GM19438 (cell line): ENCODE data around the gene IFNA14.

Source experiments
- ATAC-seq: cut with Tn5 transposase; IDR thresholded peaks from one replicate; pipeline ENCODE4 v1.9.1; 2021; ENCODE audit warnings: low read depth; ENCODE audit not compliant: unreplicated experiment

The IFNA14 gene

DNA sequence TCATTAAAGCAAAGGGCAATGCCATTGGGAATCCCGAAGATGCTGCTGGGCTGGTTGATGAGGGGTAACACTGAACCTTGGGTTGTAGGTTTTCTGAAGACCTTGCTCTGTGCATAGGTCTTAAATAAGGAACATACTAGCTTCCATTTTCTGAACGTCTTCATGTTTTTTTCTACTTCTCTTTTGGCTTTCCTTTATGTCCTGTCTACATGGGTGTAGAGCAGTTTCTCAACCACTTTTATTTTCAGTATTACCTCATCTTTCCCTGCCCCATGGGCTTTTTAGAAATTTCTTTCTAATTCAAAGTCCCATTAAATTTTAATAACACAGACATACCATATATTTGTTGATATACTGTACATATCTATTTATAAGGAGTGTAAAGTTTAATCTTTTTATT lies at the start of gene IFNA14:
TSS of gene IFNA14 (minus strand) at position 95 of the 400 bp plus-strand sequence. CDS start at position 25, 70 bp downstream.
- ATAC-seq = no peak

DNA sequence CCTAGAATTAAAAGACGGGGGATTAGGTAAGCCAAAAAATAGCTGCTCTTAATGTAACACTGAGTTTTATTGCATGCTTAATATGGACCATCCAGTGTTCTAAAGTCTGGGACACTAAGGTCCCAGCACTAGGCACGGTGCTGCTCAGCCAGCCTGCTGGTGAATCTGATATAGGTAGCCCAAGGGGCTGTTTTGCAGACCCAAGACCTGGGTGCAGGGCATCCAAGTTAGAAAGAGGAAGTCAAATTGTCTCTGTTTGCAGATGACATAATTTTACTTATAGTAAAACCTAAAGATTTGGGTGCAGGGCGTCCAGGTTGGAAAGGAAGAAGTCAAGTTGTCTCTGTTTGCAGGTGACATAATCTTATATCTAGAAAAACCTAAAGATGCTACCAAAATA lies 47.5 kb upstream of the IFNA14 start:
- ATAC-seq = no peak

DNA sequence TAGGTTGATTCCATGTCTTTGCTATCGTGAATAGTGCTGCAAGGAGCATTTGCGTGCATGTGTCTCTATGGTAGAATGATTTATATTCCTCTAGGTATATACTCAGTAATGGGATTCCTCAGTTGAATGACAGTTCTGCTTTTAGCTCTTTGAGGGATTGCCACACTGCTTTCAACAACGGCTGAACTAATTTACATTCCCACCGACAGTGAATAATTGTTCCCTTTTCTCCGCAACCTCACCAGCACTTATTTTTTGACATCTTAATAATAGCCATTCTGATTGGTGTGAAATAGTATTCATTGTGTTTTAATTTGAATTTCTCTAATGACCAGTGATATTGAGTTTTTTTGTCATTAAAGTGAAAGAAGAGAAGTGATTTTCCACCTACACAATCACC lies 46.9 kb upstream of the IFNA14 start:
- no peak for ATAC-seq

DNA sequence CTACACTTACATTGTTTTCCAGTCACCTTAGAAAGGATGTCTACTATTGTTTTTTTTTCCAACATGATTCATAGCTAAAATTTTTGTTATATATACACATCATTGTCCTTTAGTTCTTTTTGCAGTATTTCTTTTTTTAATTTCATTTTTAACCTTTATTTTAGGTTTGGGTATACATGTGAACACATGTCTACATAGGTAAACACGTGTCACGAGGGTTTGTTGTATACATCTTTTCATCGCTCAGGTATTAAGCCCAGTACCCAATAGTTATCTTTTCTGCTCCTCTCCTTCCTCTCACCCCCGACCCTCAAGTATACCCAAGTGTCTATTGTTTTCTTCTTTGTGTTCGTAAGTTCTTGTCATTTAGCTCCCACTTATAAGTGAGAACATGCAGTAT lies 46.3 kb upstream of the IFNA14 start:
- ATAC-seq = no peak

DNA sequence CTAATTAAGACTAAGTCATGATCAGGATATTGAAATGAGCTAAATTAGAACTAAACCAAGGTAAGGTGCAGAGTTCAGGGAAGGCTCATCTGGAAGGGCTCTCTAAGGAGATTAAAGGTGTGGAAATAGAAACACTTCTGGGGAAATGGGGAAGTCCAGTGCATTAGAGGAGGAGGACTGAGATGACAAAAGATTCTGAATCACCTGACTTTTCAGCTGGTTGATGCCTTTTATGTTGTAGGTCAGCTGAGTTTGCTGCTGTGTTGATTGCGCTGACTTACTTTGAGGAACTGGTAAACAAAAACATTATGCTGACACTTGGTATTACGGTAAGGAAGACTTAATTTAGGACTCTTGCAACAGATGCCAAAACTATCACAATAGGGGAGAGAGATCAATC lies 41.5 kb upstream of the IFNA14 start:
- ATAC-seq = no peak

DNA sequence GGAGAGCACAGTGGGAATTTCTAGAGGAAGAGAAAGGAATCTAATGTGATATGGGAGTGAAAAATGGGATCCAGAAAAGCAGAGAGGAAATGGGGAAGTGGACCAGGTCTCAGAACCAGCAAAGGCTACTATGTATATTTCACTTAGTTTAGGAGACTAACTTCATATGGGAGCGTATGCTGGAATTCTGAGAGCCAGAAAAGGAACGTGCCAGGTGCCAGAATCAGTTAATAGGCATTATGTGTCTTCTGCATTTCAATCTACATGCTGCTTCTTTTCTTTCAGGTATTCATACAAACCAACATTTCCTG lies 28.5 kb upstream of the IFNA14 start:
- ATAC-seq = no peak

DNA sequence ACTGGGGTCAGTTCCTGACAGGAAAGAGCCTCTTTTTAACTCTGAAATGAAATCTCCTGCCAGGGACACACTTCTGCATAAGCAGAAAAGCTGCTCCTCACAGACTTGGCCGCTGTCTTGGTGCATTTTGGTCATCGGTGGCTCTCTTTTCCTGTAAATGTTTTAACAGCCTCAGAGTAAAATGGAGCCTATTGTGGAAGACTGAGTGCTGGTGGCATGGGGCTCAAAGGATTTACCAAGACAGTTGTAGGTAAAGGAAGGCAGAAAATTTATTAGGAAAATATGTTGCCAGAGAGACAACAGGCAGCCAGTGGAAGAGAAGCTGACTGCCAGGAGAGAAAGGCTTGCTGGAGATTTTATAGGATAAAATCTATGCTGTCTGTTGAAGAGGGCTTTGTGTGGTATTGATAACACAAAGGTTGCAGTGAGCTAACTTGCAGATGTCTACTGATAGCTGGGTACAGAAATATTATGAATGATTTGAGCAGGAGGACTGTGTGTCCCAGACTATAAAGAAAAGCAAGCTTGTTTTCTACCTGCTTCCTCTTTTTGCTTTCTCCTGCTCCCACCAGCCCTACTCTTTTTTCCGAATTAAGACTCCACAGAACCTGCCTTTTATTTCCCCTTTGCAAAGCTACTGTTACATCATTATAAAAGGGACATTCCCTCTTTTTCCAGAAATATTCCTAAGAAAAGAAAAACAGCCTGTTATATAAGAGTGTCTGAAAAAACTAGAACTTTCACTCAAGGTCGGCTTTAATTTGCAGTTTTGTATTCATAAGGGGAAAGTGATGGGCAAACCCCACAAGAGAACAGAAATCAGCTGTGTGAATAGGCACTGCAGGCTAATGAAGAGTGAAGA lies 27.9 kb upstream of the IFNA14 start:
- ATAC-seq = peak; percentile 48

DNA sequence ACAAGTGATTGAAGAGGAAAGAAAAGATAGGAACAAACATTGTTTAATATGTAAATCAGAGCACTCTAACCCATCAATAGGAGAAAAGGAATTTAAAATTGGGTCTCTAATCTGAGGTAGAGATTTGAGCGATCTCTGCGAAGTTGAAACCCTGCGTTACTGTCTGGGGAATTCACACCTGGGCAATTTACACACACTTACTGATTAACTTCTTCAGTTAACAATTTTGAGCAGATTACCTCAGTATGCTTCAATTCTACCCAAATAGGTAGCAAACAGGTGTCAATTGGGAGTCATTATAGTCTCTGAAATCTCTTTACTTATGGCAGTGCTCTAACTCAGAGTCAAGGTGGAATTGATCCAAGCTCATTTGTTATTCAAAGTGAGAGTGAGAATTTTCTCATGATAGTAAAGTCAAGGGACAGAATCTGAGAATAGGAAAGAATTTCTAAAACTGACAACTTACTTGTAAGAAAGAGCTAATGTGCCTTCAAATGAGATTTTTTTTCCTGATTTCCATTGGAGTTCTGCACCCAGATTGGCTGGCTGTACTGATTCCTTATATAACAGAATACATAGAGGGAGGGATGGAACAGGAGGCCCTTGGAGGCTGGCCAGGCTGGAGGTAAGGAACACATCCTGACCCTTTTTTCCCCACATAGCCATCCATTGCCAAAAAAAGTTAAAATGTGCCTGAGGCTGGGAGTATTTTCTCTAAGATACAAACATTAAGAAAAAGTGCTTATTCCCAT lies 27.1 kb upstream of the IFNA14 start:
- no peak for ATAC-seq

DNA sequence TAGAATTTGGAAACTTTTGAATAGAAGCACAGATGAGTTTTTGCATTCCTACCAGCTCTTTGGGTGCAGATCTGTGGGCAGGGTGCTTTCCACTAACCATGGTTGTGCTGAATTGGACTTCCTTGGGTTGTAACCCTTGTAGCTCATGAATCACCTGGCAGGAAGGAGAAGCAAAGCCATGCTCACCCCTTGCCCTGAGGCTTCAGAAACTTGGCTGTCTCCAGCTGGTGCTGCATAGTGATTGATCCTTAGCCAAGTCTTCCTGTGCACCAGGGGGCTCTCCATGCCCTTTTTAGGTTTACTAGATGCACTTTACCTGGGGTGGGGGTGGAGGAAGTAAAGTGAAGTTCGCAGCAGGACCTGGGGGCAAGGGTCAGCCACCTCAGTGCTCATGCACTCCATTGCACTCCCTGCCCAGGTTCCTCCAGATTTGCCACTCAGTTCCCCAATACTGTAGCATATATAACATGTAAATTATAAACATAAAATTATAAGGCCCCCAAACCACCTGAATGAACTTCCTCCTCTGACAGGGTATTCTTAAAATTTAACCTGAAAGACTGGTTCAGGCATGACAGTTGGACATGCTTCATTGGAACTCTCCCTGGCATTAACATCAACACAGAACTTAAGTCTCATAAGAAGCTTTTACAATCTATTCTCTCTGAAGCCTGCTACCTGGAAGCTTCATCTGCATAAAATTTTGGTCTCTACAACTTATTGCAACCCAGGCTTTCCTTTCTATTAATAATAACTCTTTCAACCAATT lies 25.8 kb upstream of the IFNA14 start:
- no peak for ATAC-seq

DNA sequence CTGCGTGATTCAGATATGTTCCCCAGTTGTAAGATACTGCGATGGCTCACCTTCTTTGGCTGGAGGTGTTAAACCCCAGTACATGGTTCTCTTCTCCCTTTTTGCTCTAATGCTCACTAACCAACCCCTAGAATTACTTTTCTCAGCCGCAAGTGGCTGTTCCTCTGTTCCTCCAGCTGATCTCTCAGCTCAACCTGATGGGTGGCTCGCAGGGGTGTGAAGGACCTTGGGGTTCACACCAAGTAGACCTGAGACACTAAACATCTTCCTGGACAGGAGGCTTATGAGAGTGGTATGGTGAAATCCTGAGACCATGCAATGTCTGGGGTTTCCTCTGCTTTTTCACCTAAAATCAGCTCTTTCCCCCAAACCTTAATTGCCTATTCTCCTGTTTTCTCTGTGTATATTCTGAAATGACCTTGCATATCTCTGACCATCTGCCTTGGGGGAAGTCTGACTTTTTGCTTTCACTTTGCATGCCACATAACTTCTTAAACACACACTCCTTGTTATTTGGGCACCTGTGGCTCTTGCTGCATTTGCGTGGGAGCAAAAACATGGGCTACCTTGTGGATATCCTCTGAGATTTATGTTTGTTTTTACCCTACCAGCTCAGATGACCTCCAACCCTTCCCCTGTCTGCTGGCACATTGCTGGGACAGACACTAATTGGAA lies 15.9 kb upstream of the IFNA14 start:
- peak; percentile 52 for ATAC-seq

DNA sequence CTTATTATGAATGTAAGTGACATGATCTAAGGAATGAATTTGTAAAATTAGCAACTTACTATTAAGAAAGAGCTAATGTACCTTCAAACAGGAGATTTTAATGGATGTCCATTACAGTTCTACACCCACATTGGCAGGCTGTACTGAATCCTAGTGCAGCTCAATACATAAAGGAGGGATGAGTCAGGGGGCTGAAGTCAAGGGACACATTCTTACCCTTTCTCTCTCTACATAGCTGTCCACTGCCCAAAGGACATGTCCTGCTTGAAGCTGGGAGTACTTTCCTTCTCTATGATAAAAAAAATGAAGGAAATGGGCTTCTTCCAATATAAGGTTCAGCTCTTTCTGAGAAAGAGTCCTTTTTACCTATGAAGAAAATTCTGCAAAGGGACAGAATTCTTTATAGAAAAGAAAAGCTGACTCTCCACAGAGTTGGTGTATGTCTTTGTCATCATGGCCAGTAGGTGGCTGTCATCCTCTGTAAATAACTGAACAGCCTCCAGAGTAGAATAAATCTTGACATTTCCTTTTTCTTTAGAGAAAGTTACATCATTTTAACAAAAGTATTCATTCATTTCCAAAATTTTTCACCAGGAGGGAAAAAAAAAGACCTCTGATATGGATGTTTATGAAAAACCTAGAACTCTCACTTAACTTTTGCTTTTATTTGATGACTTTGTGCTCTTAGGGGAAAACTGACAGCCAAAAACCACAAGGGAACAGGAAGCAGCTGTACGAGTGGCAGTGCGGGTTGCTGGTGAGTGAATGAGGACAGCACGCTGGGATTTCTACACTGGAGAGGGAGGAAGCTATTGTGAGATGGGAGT lies 13.1 kb upstream of the IFNA14 start:
- ATAC-seq = peak; percentile 70

DNA sequence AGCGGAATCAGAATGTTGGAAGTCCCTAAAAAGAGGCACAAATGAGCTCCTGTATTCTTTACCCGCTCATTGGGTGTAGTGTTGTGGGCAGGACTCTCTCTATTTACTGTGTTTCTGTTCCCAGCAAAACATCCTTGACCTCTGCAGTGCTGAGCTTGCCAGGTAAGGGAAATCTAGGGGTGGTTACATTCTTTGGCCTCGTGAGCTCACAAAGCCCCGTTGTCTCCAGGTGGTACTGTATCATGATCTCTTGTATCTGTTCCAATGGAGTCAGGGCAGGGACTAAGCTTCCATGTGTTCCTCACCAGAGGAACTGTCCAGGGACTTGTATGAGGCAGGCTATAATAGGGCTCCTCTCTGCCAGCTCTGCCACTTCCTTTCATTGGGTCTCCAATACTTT lies 11.8 kb upstream of the IFNA14 start:
- ATAC-seq = no peak

DNA sequence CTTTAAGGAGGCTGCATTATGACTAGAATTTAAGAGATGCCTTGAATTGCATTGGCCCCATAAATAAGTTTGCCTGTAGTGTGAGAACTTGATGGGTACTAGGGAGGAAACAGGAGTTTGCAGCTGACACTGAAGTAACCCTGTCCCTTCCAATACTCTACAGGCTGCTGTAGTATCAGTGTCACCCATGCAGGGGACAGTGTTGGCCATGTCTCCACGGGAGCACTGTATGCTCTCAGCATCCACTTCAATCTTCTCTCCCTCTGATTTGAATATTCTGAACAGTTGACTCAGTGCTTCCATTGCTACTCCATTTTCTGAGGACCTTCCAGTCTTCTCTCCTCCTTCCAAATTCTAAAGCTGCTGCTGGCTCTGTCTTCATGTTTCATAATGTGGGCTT lies 11.4 kb upstream of the IFNA14 start:
- no peak for ATAC-seq

DNA sequence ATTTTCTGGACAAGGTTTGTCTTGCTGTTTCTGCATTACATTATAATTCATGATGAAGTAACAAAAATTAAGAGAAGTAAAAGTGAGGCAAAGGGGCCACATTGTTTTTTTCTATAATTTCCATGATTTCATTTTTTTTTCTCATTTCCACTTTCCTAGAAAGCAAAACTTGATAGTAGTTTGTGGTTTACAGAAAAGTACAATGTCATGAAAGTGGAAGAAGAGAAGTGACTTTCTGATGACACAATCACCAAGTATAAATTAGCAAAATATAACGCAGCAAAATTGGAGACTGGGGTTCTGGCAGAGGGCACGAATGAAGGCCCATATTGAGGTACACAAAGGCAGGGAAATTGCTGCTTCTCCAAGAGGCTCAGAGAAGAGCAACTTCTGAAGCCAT lies 5.0 kb upstream of the IFNA14 start:
- no peak for ATAC-seq

DNA sequence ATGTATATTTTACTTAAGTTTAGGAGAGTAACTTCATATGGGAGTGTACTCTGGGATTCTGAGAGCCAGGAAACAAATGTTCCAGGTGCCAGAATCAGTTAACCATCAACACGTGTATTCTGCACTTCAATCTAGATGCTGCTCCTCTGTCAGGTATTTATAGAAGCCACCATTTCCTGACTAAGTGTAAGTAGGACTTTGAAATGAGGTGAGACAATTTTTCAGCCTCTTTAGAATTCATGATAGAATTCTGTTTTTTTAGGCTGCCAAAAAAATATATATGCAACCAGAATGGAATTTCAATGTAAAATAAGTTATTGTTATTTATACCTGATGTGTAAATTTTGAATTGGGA lies 3.5 kb downstream of the IFNA14 start:
- ATAC-seq = peak; percentile 52

DNA sequence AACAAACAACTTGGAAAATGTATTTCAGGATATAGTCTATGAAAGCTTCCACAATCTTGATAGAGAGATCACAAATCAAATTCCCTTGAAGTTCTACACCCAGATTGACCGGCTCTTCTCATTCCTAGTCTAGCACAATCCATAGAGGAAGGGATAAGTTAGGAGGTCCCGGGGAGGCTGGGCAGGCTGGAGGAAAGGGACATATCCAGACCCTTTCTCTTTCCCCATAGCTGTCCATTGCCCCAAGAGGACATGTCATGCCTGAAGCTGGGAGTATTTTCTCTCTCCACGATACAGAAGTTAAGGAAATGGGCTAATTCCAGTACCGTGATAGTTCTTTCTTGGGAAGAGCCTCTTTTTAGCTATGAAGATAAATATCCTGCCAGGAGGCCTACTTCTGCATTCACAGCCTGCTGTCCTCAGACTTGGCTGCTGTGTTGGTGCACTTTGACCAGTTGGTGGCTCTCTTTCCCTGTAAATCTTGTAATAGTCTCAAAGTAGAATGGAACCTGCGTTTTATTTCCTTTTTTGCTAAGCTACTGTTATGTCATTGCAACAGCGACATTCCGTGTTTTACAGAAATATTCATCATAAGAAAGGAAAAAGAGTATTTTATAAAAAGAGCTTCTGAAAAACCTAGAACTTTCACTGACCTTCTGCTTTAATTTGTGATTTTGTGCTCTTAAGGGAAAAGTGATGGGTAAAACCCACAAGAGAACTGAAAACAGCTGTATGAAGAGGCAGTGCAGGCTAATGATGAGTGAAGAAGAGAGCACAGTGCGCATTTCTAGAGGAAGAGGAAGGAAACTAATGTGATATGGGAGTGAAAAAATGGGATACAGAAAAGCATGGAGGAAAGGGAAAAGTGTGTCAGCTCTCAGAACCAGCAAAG lies 4.1 kb downstream of the IFNA14 start:
- ATAC-seq = peak; percentile 88

DNA sequence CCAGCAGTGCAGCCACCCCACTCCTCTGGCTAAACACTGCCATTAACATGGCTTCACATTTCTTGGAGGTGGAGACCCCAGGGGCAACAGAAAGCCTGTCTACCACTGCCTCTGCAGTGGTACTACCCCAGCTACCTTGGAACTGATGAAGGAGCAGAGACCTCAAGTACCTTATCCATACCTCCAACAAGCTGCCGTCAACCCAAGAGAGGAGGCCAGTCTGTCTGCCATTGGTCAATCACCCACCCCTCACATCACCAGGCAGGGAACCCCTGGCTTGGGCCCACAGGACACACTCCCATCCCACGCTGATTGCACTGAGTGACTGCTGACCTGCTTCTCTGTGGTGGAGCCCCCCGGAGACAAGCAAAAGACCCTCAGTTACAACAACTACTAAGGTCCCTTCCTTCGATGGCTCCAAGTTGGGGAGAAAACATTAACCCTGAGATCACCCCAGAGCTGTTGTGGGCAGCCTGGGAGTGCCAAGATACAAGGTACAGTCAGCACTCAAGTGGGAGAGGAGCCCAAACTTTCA lies 5.6 kb downstream of the IFNA14 start:
- ATAC-seq = no peak

DNA sequence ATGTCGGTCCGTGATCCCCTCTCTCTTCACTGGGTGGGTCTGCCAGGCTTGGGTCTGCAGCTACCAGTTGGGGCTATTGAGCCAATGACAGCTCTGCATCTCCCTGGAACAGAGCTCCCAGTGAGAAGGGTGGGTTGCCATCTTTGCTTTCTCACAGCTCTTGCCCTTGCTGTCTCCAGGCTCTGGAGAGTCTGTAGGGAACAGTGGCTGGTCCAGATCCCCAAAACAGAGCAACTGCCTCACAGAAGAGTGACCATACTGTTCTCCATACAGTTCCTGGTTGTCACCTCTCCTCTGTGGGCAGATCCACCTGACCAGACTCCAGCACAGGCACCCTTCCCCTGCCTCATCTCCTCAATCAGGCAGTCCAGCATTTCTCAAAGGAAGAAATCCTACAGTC lies 6.5 kb downstream of the IFNA14 start:
- ATAC-seq = no peak

DNA sequence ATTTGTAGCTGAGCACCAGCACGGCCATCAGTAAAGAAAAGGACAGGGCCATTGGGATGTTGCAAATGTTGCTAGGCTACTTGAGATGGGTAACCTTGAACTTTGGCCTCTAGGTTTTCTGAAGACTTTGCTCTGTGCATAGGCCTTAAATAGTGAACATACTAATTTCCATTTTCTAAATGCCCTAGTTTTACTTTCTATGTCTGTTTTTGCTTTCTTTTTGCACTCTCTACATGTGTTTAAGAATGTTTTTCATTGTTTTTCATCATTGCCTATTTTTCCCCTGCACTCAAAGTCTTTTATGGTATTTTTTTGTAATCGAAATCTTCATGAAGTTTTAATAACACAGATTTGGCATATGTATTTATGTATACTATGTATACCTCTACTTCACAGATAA lies 11.7 kb downstream of the IFNA14 start, which contains the start of gene IFNA17:
TSS of gene IFNA17 (minus strand) at position 101 of the 400 bp plus-strand sequence. CDS start at position 52, 49 bp downstream.
- no peak for ATAC-seq
